HepG2 (cell line): ENCODE results near the gene NAA15.

Experiments used
- CBFB ChIP-seq: sonication (generic); formaldehyde crosslinking; IDR thresholded peaks from 2 replicates; pipeline ENCODE4 v1.4.0; 2020; ENCODE audit warnings: missing genetic modification reagents
- CTCF ChIP-seq: sonication (generic); formaldehyde crosslinking; IDR thresholded peaks from 2 replicates; pipeline ENCODE4 v1.5.0; 2020; ENCODE audit warnings: mild to moderate bottlenecking, missing genetic modification reagents, moderate library complexity
- ESRRA ChIP-seq: sonication (generic); formaldehyde crosslinking; IDR thresholded peaks from 2 replicates; pipeline ENCODE4 v1.5.1; 2020; ENCODE audit warnings: mild to moderate bottlenecking, low read depth, missing genetic modification reagents
- FOXA1 ChIP-seq, 2 experiments: fragments of 450-650 bp in 1 of 2; sonication (generic) in 1 of 2; formaldehyde crosslinking in 1 of 2; IDR thresholded peaks; 2 replicates each; pipeline versions ENCODE4 v1.4.0 to v1.6.1; 2016 to 2020; ENCODE audit warnings: missing genetic modification reagents in 1 of 2
- HOXA9 ChIP-seq: sonication (generic); formaldehyde crosslinking; IDR thresholded peaks from 2 replicates; pipeline ENCODE4 v1.8.1; 2022; ENCODE audit warnings: missing genetic modification reagents, mild to moderate bottlenecking, moderate library complexity, borderline replicate concordance
- KDM3A ChIP-seq: IDR thresholded peaks from 2 replicates; pipeline ENCODE4 v1.6.1; 2018; ENCODE audit warnings: low read depth, missing compliant biosample characterization
- PHB2 ChIP-seq: fragments of 450-650 bp; IDR thresholded peaks from 2 replicates; pipeline ENCODE4 v1.6.1; 2018; ENCODE audit not compliant: partially characterized antibody
- PHF20 ChIP-seq: sonication (generic); formaldehyde crosslinking; IDR thresholded peaks from 2 replicates; pipeline ENCODE4 v1.5.0; 2020; ENCODE audit warnings: mild to moderate bottlenecking, missing genetic modification reagents
- POLR2A ChIP-seq, 2 experiments: IDR thresholded peaks; 2 replicates each; pipeline ENCODE4 v1.6.1; 2011; ENCODE audit warnings: low read depth in 2 of 2, low read length in 2 of 2, mild to moderate bottlenecking in 1 of 2, moderate library complexity in 1 of 2; ENCODE audit not compliant: insufficient read depth in 1 of 2
- POLR2AphosphoS5 ChIP-seq: IDR thresholded peaks from 2 replicates; pipeline ENCODE4 v1.6.1; 2012; ENCODE audit warnings: low read depth, low read length
- RFX5 ChIP-seq: IDR thresholded peaks from 2 replicates; pipeline ENCODE4 v1.6.1; 2011; ENCODE audit warnings: low read depth, low read length, improper control_type of control experiment
- SMAD1 ChIP-seq: sonication (generic); formaldehyde crosslinking; IDR thresholded peaks from 2 replicates; pipeline ENCODE4 v1.4.0; 2020; ENCODE audit warnings: missing genetic modification reagents, low read depth, mild to moderate bottlenecking, borderline replicate concordance
- ZEB1 ChIP-seq: IDR thresholded peaks from 2 replicates; pipeline ENCODE4 v1.6.1; 2012; ENCODE audit warnings: mild to moderate bottlenecking, low read depth, inconsistent platforms; ENCODE audit not compliant: insufficient replicate concordance

- TF ChIP-seq POLR2A (IDR thresholded peaks at IDR 0.05; ENCODE audit: insufficient read depth in 1 of 2, low read depth in 2 of 2, low read length in 2 of 2) = no peak
- no peak for TF ChIP-seq CTCF (CRISPR knock-in tag)
- no peak for TF ChIP-seq ZEB1
- no peak for TF ChIP-seq PHF20
- TF ChIP-seq FOXA1 (IDR thresholded peaks at IDR 0.05) = no peak
- no peak for TF ChIP-seq FOXA1 (CRISPR knock-in tag; IDR thresholded peaks at IDR 0.05)
- no peak for TF ChIP-seq SMAD1 (CRISPR knock-in tag)
- no peak for TF ChIP-seq CBFB
- no peak for TF ChIP-seq POLR2AphosphoS5
- no peak for TF ChIP-seq ESRRA (CRISPR knock-in tag)
- TF ChIP-seq PHB2 = no peak
- no peak for TF ChIP-seq KDM3A (CRISPR knock-in tag)
- no peak for TF ChIP-seq RFX5
- no peak for TF ChIP-seq HOXA9 (CRISPR knock-in tag)
Measured at GRCh38 chr4:139410312-139410711, 109.0 kb downstream of the NAA15 start.
